GM23338 (cell line): ENCODE data around the gene TIAM1. TPM values are rescaled to one million over a fixed set of nuclear protein-coding genes. Genes with fewer than 3 reads are reported as not detected.

Experiments used
- ATAC-seq: fragments of 200-7000 bp; cut with Tn5 transposase; 3 replicates; pipeline ENCODE4 v1.9.1; 2020
- DNase-seq: peaks from one replicate; pipeline ENCODE4 v3.0.0-alpha.2; 2015; ENCODE audit warnings: low spot score
- H2AFZ ChIP-seq: fragments of 200-600 bp; sonication (generic); 2 replicates; pipeline ENCODE4 v1.8.0; 2016; ENCODE audit warnings: antibody characterized with exemption, mild to moderate bottlenecking, moderate library complexity
- H3F3A ChIP-seq: fragments of 200-600 bp; sonication (generic); replicated peaks from 2 replicates; pipeline ENCODE4 v1.8.0; 2017; ENCODE audit warnings: antibody characterized with exemption, mixed run types, low read depth
- H3K27ac ChIP-seq: fragments of 200-600 bp; sonication (generic); 2 replicates; pipeline ENCODE4 v1.6.1; 2016; ENCODE audit warnings: low read depth
- H3K27me3 ChIP-seq: fragments of 200-600 bp; sonication (generic); 2 replicates; pipeline ENCODE4 v1.8.0; 2016; ENCODE audit warnings: mild to moderate bottlenecking, mixed run types, moderate library complexity; ENCODE audit not compliant: insufficient read depth
- H3K36me3 ChIP-seq: fragments of 200-600 bp; sonication (generic); 2 replicates; pipeline ENCODE4 v1.8.0; 2016; ENCODE audit warnings: mild to moderate bottlenecking; ENCODE audit not compliant: insufficient read depth
- H3K4me1 ChIP-seq: fragments of 200-600 bp; sonication (generic); 2 replicates; pipeline ENCODE4 v1.8.0; 2016; ENCODE audit warnings: mild to moderate bottlenecking, moderate library complexity; ENCODE audit not compliant: insufficient read depth
- H3K4me2 ChIP-seq: fragments of 200-600 bp; sonication (generic); 2 replicates; pipeline ENCODE4 v1.7.1; 2017; ENCODE audit warnings: mixed run types
- H3K4me3 ChIP-seq: fragments of 200-600 bp; sonication (generic); 2 replicates; pipeline ENCODE4 v1.6.1; 2016; ENCODE audit warnings: mixed run types
- H3K79me2 ChIP-seq: fragments of 200-600 bp; sonication (generic); replicated peaks from 2 replicates; pipeline ENCODE4 v1.8.0; 2017; ENCODE audit warnings: mild to moderate bottlenecking; ENCODE audit not compliant: insufficient read depth
- H3K9me2 ChIP-seq: fragments of 200-600 bp; sonication (generic); 2 replicates; pipeline ENCODE4 v1.8.0; 2017; ENCODE audit not compliant: insufficient read depth
- H4K20me1 ChIP-seq: fragments of 200-600 bp; sonication (generic); replicated peaks from 2 replicates; pipeline ENCODE4 v1.8.0; 2017; ENCODE audit warnings: mild to moderate bottlenecking; ENCODE audit not compliant: insufficient read depth
- H3K27ac Mint-ChIP-seq: 2 replicates; pipeline ENCODE4 v1.8.0; 2020; ENCODE audit warnings: inconsistent platforms, mild to moderate bottlenecking, moderate library complexity, mixed read lengths
- H3K27me3 Mint-ChIP-seq: 3 replicates; pipeline ENCODE4 v1.8.0; 2022; ENCODE audit warnings: low read depth, mild to moderate bottlenecking, moderate library complexity, mixed read lengths, inconsistent platforms; ENCODE audit not compliant: insufficient read depth, poor library complexity
- H3K36me3 Mint-ChIP-seq: 3 replicates; pipeline ENCODE4 v1.8.0; 2021; ENCODE audit warnings: low read depth, mild to moderate bottlenecking, inconsistent platforms, moderate library complexity, mixed read lengths
- H3K4me1 Mint-ChIP-seq: 3 replicates; pipeline ENCODE4 v1.8.0; 2020; ENCODE audit warnings: mild to moderate bottlenecking, inconsistent platforms, mixed read lengths
- H3K4me3 Mint-ChIP-seq: 3 replicates; pipeline ENCODE4 v1.8.0; 2021; ENCODE audit warnings: moderate library complexity, mild to moderate bottlenecking, inconsistent platforms, mixed read lengths
- H3K9me3 Mint-ChIP-seq: 3 replicates; pipeline ENCODE4 v1.8.0; 2020; ENCODE audit warnings: moderate library complexity, mild to moderate bottlenecking, inconsistent platforms, mixed read lengths
- CREB1 ChIP-seq: fragments of 250-450 bp; sonication (Bioruptor Pico); IDR thresholded peaks from 2 replicates; pipeline ENCODE4 v1.5.0; 2020; ENCODE audit warnings: low read depth, mild to moderate bottlenecking, moderate library complexity
- EZH2 ChIP-seq: fragments of 200-600 bp; sonication (generic); IDR thresholded peaks from one replicate; pipeline ENCODE4 v1.8.0; 2017; ENCODE audit warnings: antibody characterized with exemption, mild to moderate bottlenecking, low read depth; ENCODE audit not compliant: unreplicated experiment
- EZH2phosphoT487 ChIP-seq: fragments of 200-600 bp; sonication (generic); IDR thresholded peaks from one replicate; pipeline ENCODE4 v1.8.1; 2018; ENCODE audit warnings: antibody characterized with exemption; ENCODE audit not compliant: unreplicated experiment
- JUNB ChIP-seq: IDR thresholded peaks from one replicate; pipeline ENCODE4 v1.6.1; 2016; ENCODE audit warnings: antibody characterized with exemption; ENCODE audit not compliant: unreplicated experiment
- NANOG ChIP-seq: IDR thresholded peaks from 2 replicates; pipeline ENCODE4 v1.6.1; 2016; ENCODE audit warnings: antibody characterized with exemption, borderline replicate concordance
- POLR2AphosphoS5 ChIP-seq: IDR thresholded peaks from 2 replicates; pipeline ENCODE4 v1.6.1; 2016; ENCODE audit warnings: antibody characterized with exemption, low read depth
- STAT1 ChIP-seq: IDR thresholded peaks from one replicate; pipeline ENCODE4 v1.6.1; 2016; ENCODE audit warnings: antibody characterized with exemption; ENCODE audit not compliant: unreplicated experiment
- ZNF114 ChIP-seq: fragments of 250-450 bp; sonication (Bioruptor Pico); IDR thresholded peaks from 2 replicates; pipeline ENCODE4 v1.5.0; 2020; ENCODE audit warnings: mild to moderate bottlenecking, moderate library complexity
- ZNF331 ChIP-seq: fragments of 250-450 bp; sonication (Bioruptor Pico); IDR thresholded peaks from 2 replicates; pipeline ENCODE4 v1.5.0; 2020; ENCODE audit warnings: low read depth, mild to moderate bottlenecking, moderate library complexity
- polyA plus RNA-seq: library from polyadenylated mRNA; unstranded; fragments of >200 nt; fragmentation: Nextera tagmentation; extraction: Ambion mirVana; gene quantifications from 2 replicates; pipeline ENCODE4 v1.2.1, GENCODE V29; 2016
- total RNA-seq: library from RNA; depleted of rRNA; stranded (reverse); fragments of >200 nt; shearing (Covaris generic); gene quantifications from 2 replicates; pipeline ENCODE4 v1.2.3, GENCODE V29; 2014
- TF ChIP-seq, protein P1 (sequence below): IDR thresholded peaks from 2 replicates; pipeline ENCODE4 v1.6.1; 2016; ENCODE audit warnings: antibody characterized with exemption
- TF ChIP-seq, protein P2 (sequence below), 2 experiments: fragments of 200-600 bp in 1 of 2; sonication (generic) in 1 of 2; conservative IDR thresholded peaks; 2 replicates each; pipeline versions ENCODE4 v1.5.1 to v1.6.1; 2016 to 2017; ENCODE audit warnings: antibody characterized with exemption in 2 of 2, low read depth in 2 of 2, mild to moderate bottlenecking in 2 of 2, moderate library complexity in 1 of 2
- TF ChIP-seq, protein P3 (sequence below): IDR thresholded peaks from one replicate; pipeline ENCODE4 v1.6.1; 2018; ENCODE audit warnings: antibody characterized with exemption; ENCODE audit not compliant: unreplicated experiment

TIAM1 gene
- total and polyA plus RNA-seq, 2 experiments from 2014 or later, result 18.5 to 20.0 TPM

DNA sequence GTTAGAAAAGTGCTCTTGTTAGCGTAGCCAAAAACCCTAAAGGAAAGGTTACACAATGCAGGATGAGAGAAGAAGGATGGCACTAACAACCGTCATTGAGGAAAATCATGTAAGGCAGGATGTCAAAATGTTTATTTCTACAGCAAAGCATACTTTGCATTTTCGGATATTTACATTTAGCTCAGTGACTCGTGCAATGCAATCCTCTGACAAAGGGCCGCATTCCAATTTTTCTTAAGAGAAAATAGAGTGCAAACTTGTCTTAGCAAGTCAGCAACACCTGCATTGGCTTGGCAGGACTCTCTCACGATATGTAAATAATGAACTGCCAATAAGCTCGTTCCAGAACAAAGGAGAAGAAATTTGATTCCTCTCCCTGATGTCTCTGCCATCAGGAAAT, 33.3 kb downstream of the TIAM1 start (continued):
- TF ChIP-seq JUNB (no peak), ZNF331 (CRISPR knock-in tag) (no peak)
- TF ChIP-seq, protein P1, sequence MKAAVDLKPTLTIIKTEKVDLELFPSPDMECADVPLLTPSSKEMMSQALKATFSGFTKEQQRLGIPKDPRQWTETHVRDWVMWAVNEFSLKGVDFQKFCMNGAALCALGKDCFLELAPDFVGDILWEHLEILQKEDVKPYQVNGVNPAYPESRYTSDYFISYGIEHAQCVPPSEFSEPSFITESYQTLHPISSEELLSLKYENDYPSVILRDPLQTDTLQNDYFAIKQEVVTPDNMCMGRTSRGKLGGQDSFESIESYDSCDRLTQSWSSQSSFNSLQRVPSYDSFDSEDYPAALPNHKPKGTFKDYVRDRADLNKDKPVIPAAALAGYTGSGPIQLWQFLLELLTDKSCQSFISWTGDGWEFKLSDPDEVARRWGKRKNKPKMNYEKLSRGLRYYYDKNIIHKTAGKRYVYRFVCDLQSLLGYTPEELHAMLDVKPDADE, result no peak
- TF ChIP-seq, protein P2, sequence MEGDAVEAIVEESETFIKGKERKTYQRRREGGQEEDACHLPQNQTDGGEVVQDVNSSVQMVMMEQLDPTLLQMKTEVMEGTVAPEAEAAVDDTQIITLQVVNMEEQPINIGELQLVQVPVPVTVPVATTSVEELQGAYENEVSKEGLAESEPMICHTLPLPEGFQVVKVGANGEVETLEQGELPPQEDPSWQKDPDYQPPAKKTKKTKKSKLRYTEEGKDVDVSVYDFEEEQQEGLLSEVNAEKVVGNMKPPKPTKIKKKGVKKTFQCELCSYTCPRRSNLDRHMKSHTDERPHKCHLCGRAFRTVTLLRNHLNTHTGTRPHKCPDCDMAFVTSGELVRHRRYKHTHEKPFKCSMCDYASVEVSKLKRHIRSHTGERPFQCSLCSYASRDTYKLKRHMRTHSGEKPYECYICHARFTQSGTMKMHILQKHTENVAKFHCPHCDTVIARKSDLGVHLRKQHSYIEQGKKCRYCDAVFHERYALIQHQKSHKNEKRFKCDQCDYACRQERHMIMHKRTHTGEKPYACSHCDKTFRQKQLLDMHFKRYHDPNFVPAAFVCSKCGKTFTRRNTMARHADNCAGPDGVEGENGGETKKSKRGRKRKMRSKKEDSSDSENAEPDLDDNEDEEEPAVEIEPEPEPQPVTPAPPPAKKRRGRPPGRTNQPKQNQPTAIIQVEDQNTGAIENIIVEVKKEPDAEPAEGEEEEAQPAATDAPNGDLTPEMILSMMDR (conservative IDR thresholded peaks at IDR 0.05; ENCODE audit: low read depth in 2 of 2), result no peak

DNA sequence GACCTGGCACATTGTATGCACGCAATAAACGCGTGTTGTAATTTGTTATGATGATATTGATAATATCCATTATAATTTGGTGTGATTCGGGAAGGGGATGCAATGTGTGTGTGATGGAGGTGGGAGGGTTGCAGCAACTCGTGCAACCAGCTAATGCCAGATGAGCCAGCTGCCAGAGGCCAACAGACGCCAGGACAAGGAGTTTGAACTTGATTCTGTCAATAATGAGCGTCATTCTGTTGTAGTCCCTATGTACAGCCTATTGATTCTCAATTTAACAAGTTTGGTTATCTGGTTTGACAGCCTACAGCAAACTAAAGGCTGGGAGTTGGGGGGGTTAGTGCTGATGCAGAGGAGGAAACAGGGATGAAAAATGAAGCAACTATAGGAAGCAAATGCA, 35.5 kb downstream of the TIAM1 start:
- 0 out of 3 replicates have a peak, but pooled peaks cover 2% of the 10 kb centered on the region for H3K36me3 Mint-ChIP-seq
- DNase-seq (no peak), ATAC-seq (no peak)
- no peaks in the 10 kb centered on the region for H3F3A ChIP-seq
- H3K4me1 ChIP-seq, result peaks cover 20% of the 10 kb centered on the region
- H3K27ac Mint-ChIP-seq, result no peak overlapping the region
- no peaks in the 10 kb centered on the region for H3K27me3 ChIP-seq
- H3K79me2 ChIP-seq, result no peaks in the 10 kb centered on the region; the same call in 1 of the 2 replicates
- H3K9me3 Mint-ChIP-seq, result no peaks in the 10 kb centered on the region
- H3K4me2 ChIP-seq, result no peak overlapping the region
- peaks cover 26% of the 10 kb centered on the region for H3K4me1 Mint-ChIP-seq
- peaks cover 4% of the 10 kb centered on the region; the same call in 1 of the 2 replicates for H3K9me2 ChIP-seq
- H3K27ac ChIP-seq, result no peak overlapping the region
- H4K20me1 ChIP-seq, result no peaks in the 10 kb centered on the region
- no peaks in the 10 kb centered on the region for H3K36me3 ChIP-seq
- no peak overlapping the region for H3K4me3 ChIP-seq
- H2AFZ ChIP-seq, result no peak overlapping the region
- peaks cover 2% of the 10 kb centered on the region for H3K27me3 Mint-ChIP-seq
- H3K4me3 Mint-ChIP-seq, result no peak overlapping the region
- TF ChIP-seq, protein P3, sequence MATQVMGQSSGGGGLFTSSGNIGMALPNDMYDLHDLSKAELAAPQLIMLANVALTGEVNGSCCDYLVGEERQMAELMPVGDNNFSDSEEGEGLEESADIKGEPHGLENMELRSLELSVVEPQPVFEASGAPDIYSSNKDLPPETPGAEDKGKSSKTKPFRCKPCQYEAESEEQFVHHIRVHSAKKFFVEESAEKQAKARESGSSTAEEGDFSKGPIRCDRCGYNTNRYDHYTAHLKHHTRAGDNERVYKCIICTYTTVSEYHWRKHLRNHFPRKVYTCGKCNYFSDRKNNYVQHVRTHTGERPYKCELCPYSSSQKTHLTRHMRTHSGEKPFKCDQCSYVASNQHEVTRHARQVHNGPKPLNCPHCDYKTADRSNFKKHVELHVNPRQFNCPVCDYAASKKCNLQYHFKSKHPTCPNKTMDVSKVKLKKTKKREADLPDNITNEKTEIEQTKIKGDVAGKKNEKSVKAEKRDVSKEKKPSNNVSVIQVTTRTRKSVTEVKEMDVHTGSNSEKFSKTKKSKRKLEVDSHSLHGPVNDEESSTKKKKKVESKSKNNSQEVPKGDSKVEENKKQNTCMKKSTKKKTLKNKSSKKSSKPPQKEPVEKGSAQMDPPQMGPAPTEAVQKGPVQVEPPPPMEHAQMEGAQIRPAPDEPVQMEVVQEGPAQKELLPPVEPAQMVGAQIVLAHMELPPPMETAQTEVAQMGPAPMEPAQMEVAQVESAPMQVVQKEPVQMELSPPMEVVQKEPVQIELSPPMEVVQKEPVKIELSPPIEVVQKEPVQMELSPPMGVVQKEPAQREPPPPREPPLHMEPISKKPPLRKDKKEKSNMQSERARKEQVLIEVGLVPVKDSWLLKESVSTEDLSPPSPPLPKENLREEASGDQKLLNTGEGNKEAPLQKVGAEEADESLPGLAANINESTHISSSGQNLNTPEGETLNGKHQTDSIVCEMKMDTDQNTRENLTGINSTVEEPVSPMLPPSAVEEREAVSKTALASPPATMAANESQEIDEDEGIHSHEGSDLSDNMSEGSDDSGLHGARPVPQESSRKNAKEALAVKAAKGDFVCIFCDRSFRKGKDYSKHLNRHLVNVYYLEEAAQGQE, result no peak
- TF ChIP-seq, protein P2 (conservative IDR thresholded peaks at IDR 0.05; ENCODE audit: low read depth in 2 of 2), result no peak
- TF ChIP-seq ZNF114 (CRISPR knock-in tag), result no peak
- no peak for TF ChIP-seq JUNB
- TF ChIP-seq NANOG, result no peak
- TF ChIP-seq ZNF331 (CRISPR knock-in tag), result no peak
- no peak for TF ChIP-seq EZH2phosphoT487
- TF ChIP-seq, protein P1, result no peak
- TF ChIP-seq CREB1 (CRISPR knock-in tag), result no peak
- no peak for TF ChIP-seq EZH2
- no peak for TF ChIP-seq STAT1
- TF ChIP-seq POLR2AphosphoS5, result no peak
